Measurements from ENCODE around the gene PDSS1.

GRCh38 chr10:26792758-26793495, 95.4 kb downstream of the PDSS1 start:
- TF ChIP-seq CTCF (IDR thresholded peaks at IDR 0.05) (no peak), POLR2A (IDR thresholded peaks at IDR 0.05) (no peak)

Data from uterus (tissue), 2 donors.